Measurements from ENCODE around the gene IGFBP5. TPM values are rescaled to one million over a fixed set of nuclear protein-coding genes. Genes with fewer than 3 reads are reported as not detected.
A peak's percentile ranks its signal among the peaks of the same experiment; 100 is the strongest.

Gene IGFBP5
- total RNA-seq, 1 experiment from 2014 or later: 3.9 TPM

DNA sequence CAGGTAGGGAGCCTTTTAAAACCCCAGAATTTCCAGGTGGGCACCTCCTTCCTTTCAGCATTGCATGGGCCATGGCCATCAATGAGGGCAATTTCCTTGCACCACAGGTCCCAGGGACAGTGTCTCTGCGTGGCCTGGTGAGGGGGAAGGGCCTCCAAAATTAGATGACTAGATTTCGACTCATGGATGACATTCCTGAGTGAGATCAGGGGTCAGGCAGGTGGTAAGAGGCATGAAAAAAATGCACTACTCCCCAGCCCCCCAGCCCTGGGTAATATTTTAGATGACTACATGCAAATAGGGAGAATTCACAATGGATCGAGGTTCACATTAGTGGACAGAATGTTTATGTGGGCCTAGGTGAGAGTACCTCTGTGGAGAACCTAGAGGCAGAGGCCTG is 19.0 kb upstream of the IGFBP5 start (continued):
- TF ChIP-seq ZBTB33 (IDR thresholded peaks at IDR 0.05; ENCODE audit: extremely low read depth, insufficient replicate concordance, low read length) (no peak), JUND (IDR thresholded peaks at IDR 0.05) (no peak), EZH2 (IDR thresholded peaks at IDR 0.05) (no peak), EGR1 (IDR thresholded peaks at IDR 0.05; ENCODE audit: low read depth) (no peak)
- TF ChIP-seq, protein P1, sequence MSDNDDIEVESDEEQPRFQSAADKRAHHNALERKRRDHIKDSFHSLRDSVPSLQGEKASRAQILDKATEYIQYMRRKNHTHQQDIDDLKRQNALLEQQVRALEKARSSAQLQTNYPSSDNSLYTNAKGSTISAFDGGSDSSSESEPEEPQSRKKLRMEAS (IDR thresholded peaks at IDR 0.05): no peak

GRCh38 chr2:216713691-216714336 is 18.5 kb upstream of the IGFBP5 start:
- TF ChIP-seq SRF (IDR thresholded peaks at IDR 0.05; ENCODE audit: low read depth) (no peak), ZNF274 (IDR thresholded peaks at IDR 0.05; ENCODE audit: low read depth, low read length) (no peak), CEBPB (IDR thresholded peaks at IDR 0.05; ENCODE audit: low read depth) (no peak), TCF7L2 (IDR thresholded peaks at IDR 0.05; ENCODE audit: borderline replicate concordance, extremely low read depth, insufficient read depth, insufficient read length) (peak; percentile 43)
- DNase-seq (ENCODE audit: low read depth, low spot score) (no peak), ATAC-seq (peak; percentile 41; the same call in 1 of the 2 replicates)
- H3K79me2 ChIP-seq (ENCODE audit: insufficient read depth, low read length): no peaks in the 10 kb centered on the region
- RAD21 ChIA-PET (ENCODE audit: low non-redundant PET in 1 of 2, low total read pairs in 2 of 2, uncharacterized antibody in 2 of 2, unreplicated experiment in 2 of 2): no interaction called here
- H3K9me2 ChIP-seq (ENCODE audit: insufficient read depth): no peaks in the 10 kb centered on the region
- H3K4me3 ChIP-seq (replicated peaks in 1 of 2; ENCODE audit: low read depth in 1 of 2, low read length in 2 of 2): no peak overlapping the region
- POLR2A ChIA-PET: no interaction called here
- H2AFZ ChIP-seq (ENCODE audit: low read depth, low read length, poor library complexity, severe bottlenecking): no peak overlapping the region
- BruUV-seq (replicated peaks): no TSS peak
- H3K27ac ChIP-seq (ENCODE audit: low read depth, low read length): no peak overlapping the region
- peak overlapping the region; percentile 38 for H3K4me2 ChIP-seq (ENCODE audit: low read length)
- H4K20me1 ChIP-seq (ENCODE audit: insufficient read depth): no peaks in the 10 kb centered on the region
- no peaks in the 10 kb centered on the region for H3K36me3 ChIP-seq (ENCODE audit: control insufficient read depth in 1 of 2, insufficient read depth in 2 of 2, low read length in 2 of 2)
- no peak overlapping the region for H3K9ac ChIP-seq (ENCODE audit: low read length)
- CTCF ChIA-PET: no interaction called here
- H3K9me3 ChIP-seq (ENCODE audit: control insufficient read depth in 1 of 2, insufficient read depth in 1 of 2, low read depth in 1 of 2, low read length in 2 of 2): no peaks in the 10 kb centered on the region
- no peaks in the 10 kb centered on the region for H3K27me3 ChIP-seq (ENCODE audit: insufficient read depth, low read length)
- H3K4me1 ChIP-seq (ENCODE audit: control insufficient read depth in 1 of 2, insufficient read depth in 2 of 2, low read length in 2 of 2): peaks cover 0 to 14% of the 10 kb centered on the region in 2 experiments; a peak in 2 of 4 replicates
- intact Hi-C loops (cut with micrococcal nuclease): no loop called here
